ENCODE results near the gene C1orf105. TPM values are rescaled to one million over a fixed set of nuclear protein-coding genes. Genes with fewer than 3 reads are reported as not detected.

Gene C1orf105
- total RNA-seq, 1 donor from 2014 or later: not detected

DNA sequence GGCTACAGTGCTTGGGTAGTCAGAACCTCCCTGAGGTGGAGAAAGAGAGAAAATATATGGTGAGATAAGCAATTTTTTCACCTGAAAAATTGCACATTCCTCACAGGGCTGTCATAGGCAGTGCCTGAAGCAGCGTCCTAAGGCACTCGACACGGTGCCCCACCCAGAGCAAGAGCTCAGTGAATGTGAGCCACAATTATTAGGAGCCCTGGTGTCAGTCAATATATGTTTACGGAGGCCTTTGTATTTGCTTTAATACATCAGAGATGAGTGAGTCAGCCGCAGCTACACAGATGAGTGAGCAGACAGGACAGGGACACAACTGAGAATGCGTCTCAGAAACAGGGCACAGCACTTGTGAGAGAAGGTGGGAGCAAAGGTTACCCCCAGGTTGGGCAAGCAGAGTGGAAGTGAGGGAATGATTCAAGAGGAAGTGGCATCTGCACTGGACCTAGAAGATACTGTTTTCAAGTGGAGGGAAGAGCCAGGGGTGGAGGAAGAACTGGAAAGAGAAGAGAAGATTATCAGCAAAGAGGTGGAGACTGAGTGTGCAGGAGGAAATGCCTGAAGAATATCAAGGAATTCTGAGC is 28.6 kb downstream of the C1orf105 start:
- H3K36me3 ChIP-seq (ENCODE audit: control insufficient read depth, insufficient read depth, low read length): no peaks in the 10 kb centered on the region
- H3K4me3 ChIP-seq (ENCODE audit: low read depth, low read length): no peak overlapping the region
- peak; percentile 35 for DNase-seq (ENCODE audit: low read depth)
- TF ChIP-seq, protein P1, sequence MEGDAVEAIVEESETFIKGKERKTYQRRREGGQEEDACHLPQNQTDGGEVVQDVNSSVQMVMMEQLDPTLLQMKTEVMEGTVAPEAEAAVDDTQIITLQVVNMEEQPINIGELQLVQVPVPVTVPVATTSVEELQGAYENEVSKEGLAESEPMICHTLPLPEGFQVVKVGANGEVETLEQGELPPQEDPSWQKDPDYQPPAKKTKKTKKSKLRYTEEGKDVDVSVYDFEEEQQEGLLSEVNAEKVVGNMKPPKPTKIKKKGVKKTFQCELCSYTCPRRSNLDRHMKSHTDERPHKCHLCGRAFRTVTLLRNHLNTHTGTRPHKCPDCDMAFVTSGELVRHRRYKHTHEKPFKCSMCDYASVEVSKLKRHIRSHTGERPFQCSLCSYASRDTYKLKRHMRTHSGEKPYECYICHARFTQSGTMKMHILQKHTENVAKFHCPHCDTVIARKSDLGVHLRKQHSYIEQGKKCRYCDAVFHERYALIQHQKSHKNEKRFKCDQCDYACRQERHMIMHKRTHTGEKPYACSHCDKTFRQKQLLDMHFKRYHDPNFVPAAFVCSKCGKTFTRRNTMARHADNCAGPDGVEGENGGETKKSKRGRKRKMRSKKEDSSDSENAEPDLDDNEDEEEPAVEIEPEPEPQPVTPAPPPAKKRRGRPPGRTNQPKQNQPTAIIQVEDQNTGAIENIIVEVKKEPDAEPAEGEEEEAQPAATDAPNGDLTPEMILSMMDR (IDR thresholded peaks at IDR 0.05; ENCODE audit: insufficient read depth, low read length, poor library complexity, severe bottlenecking): no peak
- H3K27me3 ChIP-seq (ENCODE audit: control insufficient read depth, insufficient read depth, low read length): no peaks in the 10 kb centered on the region

DNA sequence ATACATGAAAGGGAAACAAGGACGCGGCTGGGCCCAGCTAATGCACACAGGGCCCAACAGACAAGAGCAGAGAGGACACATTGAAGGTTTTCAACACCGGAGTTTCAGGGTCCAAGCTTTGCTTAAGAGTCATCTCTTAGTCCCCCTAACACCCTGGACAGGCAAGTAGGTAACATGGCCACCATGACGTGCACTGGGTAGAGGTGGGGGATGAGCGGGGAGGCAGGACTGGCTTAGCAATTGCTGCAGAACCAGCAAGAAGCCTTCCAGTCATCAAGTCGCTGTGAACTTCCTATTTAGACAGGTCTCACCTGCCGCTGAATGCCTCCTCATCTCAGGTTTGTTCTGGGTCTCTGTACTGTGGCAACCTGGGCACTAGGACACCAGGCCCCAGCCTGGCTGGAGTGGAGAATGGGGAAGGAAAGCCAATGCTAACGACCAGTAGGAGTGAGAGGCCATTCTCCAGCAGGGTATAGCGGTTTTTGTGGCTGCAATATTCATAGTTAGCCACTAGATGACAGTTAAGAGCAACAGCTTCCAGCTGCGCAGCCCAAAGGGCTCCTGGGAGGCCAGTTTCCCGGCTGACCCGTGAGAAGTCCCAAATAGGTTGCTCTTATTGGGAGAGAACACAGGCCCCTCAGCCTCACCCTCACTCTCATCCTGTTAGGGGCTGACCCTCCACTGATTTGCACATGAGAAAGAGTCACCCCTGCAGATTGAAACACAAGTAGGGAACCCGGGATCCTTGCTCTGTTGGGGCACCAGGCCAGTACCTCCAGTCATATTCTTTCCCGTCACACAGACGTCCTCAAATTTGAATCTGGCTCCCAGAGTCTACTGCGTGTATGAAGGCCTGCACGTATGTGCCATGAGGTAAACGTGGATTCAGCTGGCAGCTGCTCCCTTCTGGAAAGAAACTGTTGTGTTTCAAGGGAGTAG is 29.4 kb downstream of the C1orf105 start:
- H3K36me3 ChIP-seq (ENCODE audit: control insufficient read depth, insufficient read depth, low read length): no peaks in the 10 kb centered on the region
- DNase-seq (ENCODE audit: low read depth): no peak
- H3K4me3 ChIP-seq (ENCODE audit: low read depth, low read length): no peak overlapping the region
- H3K27me3 ChIP-seq (ENCODE audit: control insufficient read depth, insufficient read depth, low read length): no peaks in the 10 kb centered on the region
- TF ChIP-seq, protein P1 (IDR thresholded peaks at IDR 0.05; ENCODE audit: insufficient read depth, low read length, poor library complexity, severe bottlenecking): peak; percentile 81

DNA sequence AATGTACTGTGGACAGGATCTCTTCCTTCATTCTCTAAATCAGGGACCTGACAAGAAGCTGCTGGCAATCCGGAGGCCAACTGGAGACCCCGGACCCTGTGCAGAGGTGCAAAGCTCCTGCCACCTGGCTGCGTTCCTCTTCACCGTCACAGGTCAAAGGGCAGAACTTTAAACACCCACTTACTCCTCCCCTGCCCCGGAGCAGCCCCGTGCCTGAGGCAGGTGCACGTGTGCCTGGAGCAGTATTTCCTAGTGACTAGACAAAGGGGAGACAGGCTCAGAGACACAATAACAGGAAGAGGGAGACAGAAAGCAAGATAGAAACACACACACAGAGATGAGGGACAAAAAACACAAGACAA is 30.0 kb downstream of the C1orf105 start:
- H3K36me3 ChIP-seq (ENCODE audit: control insufficient read depth, insufficient read depth, low read length): no peaks in the 10 kb centered on the region
- H3K4me3 ChIP-seq (ENCODE audit: low read depth, low read length): no peak overlapping the region
- DNase-seq (ENCODE audit: low read depth): no peak
- H3K27me3 ChIP-seq (ENCODE audit: control insufficient read depth, insufficient read depth, low read length): no peaks in the 10 kb centered on the region
- TF ChIP-seq, protein P1 (IDR thresholded peaks at IDR 0.05; ENCODE audit: insufficient read depth, low read length, poor library complexity, severe bottlenecking): no peak

DNA sequence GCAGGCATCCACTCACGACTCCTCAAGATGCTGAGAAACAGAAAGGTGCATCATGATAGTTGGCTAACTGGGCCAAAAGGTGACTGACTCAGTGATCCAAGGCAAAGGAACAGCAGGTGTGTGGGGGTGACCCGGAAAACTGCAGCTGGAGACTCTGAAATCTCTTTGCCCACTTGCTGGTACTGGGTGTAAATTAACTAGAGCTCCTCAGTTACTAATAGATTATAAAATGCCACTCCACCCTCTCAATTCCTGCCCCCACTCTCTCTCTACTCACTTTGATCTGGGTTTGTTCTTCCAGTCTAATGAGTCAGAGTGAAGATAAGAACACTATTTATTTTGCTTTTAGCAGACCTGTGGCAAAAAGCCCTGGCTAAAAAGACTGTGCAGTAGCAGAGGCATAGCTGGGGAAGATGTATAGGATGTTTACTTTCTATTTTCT is 30.5 kb downstream of the C1orf105 start:
- TF ChIP-seq, protein P1 (IDR thresholded peaks at IDR 0.05; ENCODE audit: insufficient read depth, low read length, poor library complexity, severe bottlenecking): no peak
- no peaks in the 10 kb centered on the region for H3K27me3 ChIP-seq (ENCODE audit: control insufficient read depth, insufficient read depth, low read length)
- no peaks in the 10 kb centered on the region for H3K36me3 ChIP-seq (ENCODE audit: control insufficient read depth, insufficient read depth, low read length)
- no peak overlapping the region for H3K4me3 ChIP-seq (ENCODE audit: low read depth, low read length)
- DNase-seq (ENCODE audit: low read depth): peak; percentile 38

DNA sequence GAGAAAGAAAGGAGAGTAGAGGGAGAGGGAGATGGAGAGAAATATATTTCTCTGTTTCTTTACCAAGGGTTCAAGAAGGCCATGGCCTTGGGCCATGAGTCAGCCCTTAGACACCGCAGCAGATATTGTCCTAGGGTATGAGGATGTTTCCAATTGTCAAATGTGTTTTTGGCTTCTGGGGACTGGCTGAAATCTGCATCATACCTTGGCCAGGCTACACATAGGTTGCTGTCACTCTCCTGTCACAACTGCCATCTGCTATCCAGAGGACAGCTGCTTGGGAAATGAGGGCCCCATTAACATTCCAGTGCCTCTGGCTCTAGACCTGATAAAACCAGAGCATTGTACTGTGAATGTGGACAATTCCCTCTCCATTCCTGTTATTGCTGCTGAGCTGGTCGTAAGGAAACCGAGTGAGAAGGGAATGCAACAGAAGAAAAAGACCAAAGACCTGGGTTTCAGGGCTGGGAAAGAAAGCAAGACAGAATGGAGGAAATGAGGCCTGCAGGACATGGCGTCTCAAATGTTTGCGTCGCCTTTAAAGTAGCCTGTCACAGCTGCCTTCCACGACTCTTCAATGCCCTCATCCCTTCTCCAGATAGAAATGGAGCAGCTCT is 32.2 kb downstream of the C1orf105 start:
- TF ChIP-seq, protein P1 (IDR thresholded peaks at IDR 0.05; ENCODE audit: insufficient read depth, low read length, poor library complexity, severe bottlenecking): no peak
- DNase-seq (ENCODE audit: low read depth): no peak
- Histone ChIP-seq H3K27me3 (ENCODE audit: control insufficient read depth, insufficient read depth, low read length) (no peaks in the 10 kb centered on the region), H3K36me3 (ENCODE audit: control insufficient read depth, insufficient read depth, low read length) (no peaks in the 10 kb centered on the region), H3K4me3 (ENCODE audit: low read depth, low read length) (no peak overlapping the region)
